HG03135 (cell line): ENCODE measurements around the gene CTTNBP2NL.

ENCODE experiments used
- ATAC-seq: cut with Tn5 transposase; IDR thresholded peaks from one replicate; pipeline ENCODE4 v1.9.1; 2021; ENCODE audit warnings: mild to moderate bottlenecking, moderate library complexity; ENCODE audit not compliant: unreplicated experiment

CTTNBP2NL gene

GRCh38 chr1:112395821-112396652 is at the start of gene CTTNBP2NL:
Gene CTTNBP2NL, plus strand, starts transcription at chr1:112396214. Its CDS starts 19,952 bp downstream, at chr1:112416166.
- peak; percentile 85 for ATAC-seq

GRCh38 chr1:112346801-112347350 is 49.1 kb upstream of the CTTNBP2NL start:
- ATAC-seq: no peak

GRCh38 chr1:112356765-112357164 is 39.2 kb upstream of the CTTNBP2NL start:
- no peak for ATAC-seq

- ATAC-seq: no peak
Measured at GRCh38 chr1:112357467-112357866, 38.5 kb upstream of the CTTNBP2NL start.

- ATAC-seq: no peak
Measured at GRCh38 chr1:112358061-112358770, 37.8 kb upstream of the CTTNBP2NL start.

GRCh38 chr1:112358798-112359408 is 37.1 kb upstream of the CTTNBP2NL start:
- no peak for ATAC-seq

- ATAC-seq: no peak
Measured at GRCh38 chr1:112359961-112360767, 35.9 kb upstream of the CTTNBP2NL start.

GRCh38 chr1:112363636-112364035 is 32.4 kb upstream of the CTTNBP2NL start:
- ATAC-seq: no peak

- no peak for ATAC-seq
Measured at GRCh38 chr1:112368198-112368597, 27.8 kb upstream of the CTTNBP2NL start.

- peak; percentile 88 for ATAC-seq
Measured at GRCh38 chr1:112369392-112370285, 26.4 kb upstream of the CTTNBP2NL start.

GRCh38 chr1:112370996-112371395 is 25.0 kb upstream of the CTTNBP2NL start:
- no peak for ATAC-seq

GRCh38 chr1:112371775-112372174 is 24.2 kb upstream of the CTTNBP2NL start:
- ATAC-seq: no peak

GRCh38 chr1:112373806-112374205 is 22.2 kb upstream of the CTTNBP2NL start:
- ATAC-seq: no peak

GRCh38 chr1:112375701-112376100 is 20.3 kb upstream of the CTTNBP2NL start:
- ATAC-seq: no peak

- no peak for ATAC-seq
Measured at GRCh38 chr1:112380356-112380755, 15.7 kb upstream of the CTTNBP2NL start.

GRCh38 chr1:112381324-112382076 is 14.5 kb upstream of the CTTNBP2NL start:
- ATAC-seq: no peak

- ATAC-seq: no peak
Measured at GRCh38 chr1:112383759-112384370, 12.1 kb upstream of the CTTNBP2NL start.

- ATAC-seq: no peak
Measured at GRCh38 chr1:112386024-112386723, 9.8 kb upstream of the CTTNBP2NL start.
